ENCODE measurements around the gene PSRC1.

DNA sequence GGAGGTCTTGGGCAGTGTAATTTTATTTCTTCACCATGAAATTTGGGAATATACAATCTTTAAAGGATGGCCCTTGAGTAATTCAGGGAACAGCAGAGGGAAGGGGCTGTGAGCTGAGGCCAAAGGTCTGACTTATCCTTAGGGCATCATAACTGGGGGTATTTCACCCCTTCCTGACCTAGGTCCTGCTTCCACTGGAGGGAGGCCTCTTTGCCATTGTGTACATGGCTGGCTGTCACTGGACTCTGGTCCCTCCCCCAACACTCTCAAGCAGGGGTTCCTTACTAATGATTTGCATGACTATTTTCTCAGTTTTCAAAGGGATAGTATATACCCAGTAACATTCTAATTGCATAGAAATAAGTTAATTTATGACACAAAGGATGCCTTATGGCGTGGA is 7.2 kb upstream of the PSRC1 start:
- no peak for TF ChIP-seq FOXM1 (IDR thresholded peaks at IDR 0.05; ENCODE audit: borderline replicate concordance)
- TF ChIP-seq SP1 (IDR thresholded peaks at IDR 0.05), result no peak
- TF ChIP-seq NFRKB (IDR thresholded peaks at IDR 0.05), result no peak
- TF ChIP-seq BHLHE40 (IDR thresholded peaks at IDR 0.05; ENCODE audit: borderline replicate concordance), result no peak
- TF ChIP-seq L3MBTL2 (conservative IDR thresholded peaks at IDR 0.05), result no peak
- no peak for TF ChIP-seq CTBP1 (IDR thresholded peaks at IDR 0.05; ENCODE audit: borderline replicate concordance)

All from HEK293T (cell line).